GM21576 (cell line): Measurements from ENCODE around the gene PRKAG2.

Experiments
- ATAC-seq: cut with Tn5 transposase; IDR thresholded peaks from one replicate; pipeline ENCODE4 v1.9.1; 2021; ENCODE audit warnings: mild to moderate bottlenecking, moderate library complexity; ENCODE audit not compliant: unreplicated experiment

The PRKAG2 gene

GRCh38 chr7:151686016-151686766 lies 190.7 kb downstream of the PRKAG2 start:
- ATAC-seq, result no peak

DNA sequence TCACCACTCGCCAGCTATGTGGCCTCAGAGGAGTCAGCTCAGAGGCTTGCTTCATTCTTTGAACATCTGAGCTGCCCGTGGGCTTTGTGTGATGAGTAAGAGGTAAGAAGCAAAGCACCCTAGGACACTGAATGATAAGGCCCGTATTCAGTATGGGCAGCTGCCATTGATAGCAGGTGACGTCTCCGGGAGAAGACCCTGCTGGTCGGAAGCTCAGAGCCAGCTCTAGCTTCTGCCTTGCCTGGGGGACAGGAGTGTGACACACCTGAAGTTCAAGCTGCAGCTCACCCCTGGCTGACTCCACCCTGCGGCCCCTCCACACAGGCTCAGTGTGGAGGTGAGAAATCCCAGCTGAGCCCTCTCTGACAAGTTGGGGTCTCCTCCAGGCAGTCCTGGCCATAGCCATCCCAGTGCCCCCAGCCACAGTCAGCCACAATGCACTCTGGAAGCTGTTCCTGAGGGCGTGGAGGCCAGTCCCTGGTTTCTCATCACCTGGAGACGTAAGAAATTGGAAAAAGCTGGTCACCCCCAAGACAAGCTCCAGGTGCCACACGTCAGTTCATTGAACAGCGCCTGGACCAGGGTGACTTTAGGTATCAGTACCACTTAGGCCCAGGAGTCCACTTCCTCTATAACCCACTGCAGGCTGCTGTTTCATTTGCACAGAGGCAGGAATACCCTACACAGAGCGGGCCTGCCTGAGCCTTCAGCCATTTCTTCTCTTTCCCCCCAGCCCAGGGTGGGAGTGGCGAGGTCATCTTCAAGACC lies 192.3 kb downstream of the PRKAG2 start:
- ATAC-seq, result no peak

- no peak for ATAC-seq
These were observed 193.1 kb downstream of the PRKAG2 start for GRCh38 chr7:151683615-151684407.

DNA sequence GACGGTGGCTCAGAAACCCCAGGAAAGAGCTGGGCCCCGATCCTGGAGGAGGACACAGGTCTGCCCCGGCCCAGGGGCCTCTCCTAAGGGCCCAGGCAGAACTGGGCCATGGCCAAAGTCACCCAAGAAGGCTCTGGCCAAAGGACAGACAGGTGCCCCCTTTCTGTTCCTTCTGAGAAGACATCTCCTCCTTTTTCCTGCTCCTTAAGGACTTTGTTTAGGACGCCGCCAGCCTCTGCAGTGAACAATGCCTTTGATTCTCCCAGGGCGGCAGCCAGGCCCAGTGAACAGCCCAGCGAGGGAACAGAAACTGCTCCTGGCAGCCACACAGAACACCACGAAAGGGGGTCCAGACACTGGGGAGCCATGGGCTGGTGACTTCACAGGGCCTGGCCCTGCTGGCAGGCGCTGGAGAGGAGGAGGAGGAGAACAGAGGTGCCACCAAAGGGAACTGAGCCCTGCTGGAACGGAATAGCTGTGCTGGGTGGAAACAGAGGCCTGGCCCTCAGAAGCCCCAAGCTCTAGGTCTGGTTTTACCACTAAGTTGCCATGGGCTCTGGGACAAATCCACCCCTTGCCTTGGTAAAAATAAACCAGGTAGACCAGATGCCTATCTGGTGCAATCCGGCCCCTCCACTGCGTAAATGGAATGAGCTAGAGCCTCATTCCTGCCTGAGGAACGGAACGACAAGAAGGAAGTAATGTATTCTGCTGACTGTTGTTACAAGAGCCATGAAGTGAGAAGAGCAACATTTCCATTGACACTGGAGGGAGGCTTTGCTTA lies 193.9 kb downstream of the PRKAG2 start:
- ATAC-seq, result no peak

GRCh38 chr7:151681726-151682125 lies 195.2 kb downstream of the PRKAG2 start:
- ATAC-seq, result no peak

- ATAC-seq, result no peak
These were observed 196.1 kb downstream of the PRKAG2 start for GRCh38 chr7:151680810-151681209.

DNA sequence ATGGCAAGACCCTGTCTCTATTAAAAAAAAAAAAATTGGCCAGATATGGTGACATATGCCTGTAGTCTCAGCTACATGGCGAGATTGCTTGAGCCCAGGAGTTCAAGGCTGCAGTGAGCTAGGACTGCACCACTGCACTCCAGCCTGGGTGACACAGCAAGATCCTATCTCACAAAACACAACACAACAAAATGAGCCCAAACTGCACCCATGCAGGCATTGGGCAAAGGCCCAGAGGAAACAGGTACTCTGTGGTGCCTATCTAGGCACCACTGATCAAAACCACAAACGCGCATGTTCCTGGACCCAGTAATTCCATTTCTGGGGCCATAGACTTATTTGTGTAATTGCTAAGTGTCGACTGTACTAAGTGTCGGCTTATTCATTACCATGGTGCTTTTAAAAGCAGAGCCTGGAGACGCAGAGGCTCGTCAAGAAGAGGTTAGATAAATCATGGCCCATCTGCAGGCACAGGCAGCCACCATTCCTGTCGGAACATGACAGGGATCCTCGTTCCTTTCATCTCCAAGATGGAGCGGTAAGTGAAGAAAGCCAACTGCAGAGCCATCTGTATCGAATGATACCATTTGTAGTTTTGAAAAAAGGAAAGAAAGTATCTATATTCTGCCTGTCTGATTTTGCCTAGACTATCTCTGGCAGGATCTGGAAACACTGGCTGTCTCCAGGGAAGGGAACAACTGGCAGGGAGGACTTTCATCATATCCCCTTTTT lies 196.9 kb downstream of the PRKAG2 start:
- ATAC-seq, result no peak

DNA sequence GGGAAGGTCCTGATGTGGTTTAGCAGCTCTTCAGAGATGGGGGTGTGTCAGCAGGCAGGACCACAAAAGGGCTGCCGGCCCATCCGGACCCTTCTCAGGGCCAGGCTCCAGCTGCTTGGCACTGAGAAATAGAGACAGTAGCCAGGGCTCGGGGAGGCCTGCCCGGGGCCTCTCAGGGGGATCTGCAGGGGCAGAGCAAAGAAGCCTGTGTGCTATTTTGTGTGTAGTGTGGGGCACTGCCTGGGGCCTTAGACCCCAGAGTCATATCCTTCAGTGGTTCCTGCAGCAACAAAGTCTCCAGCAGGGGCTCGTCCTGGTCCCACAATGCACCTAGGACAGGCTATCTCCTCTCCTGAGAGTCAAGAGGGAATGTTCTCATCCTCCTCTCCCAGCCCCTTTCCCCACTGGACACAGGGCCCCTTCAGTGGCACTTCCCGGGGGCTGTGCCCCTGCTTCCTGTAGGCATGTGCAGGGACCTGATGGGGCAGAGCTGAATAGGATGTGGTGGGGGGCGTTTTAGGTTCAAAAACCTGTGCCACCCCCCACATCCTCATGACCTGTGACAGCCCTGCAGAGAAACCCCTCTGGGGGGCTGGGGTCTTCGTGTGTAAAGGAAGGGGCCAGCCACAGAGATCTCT lies 197.7 kb downstream of the PRKAG2 start:
- no peak for ATAC-seq

- ATAC-seq, result no peak
These were observed 198.7 kb downstream of the PRKAG2 start for GRCh38 chr7:151678227-151678604.

- no peak for ATAC-seq
These were observed 199.2 kb downstream of the PRKAG2 start for GRCh38 chr7:151677581-151678226.

- no peak for ATAC-seq
These were observed 200.2 kb downstream of the PRKAG2 start for GRCh38 chr7:151676759-151677158.

GRCh38 chr7:151675196-151675920 lies 201.6 kb downstream of the PRKAG2 start:
- ATAC-seq, result no peak

DNA sequence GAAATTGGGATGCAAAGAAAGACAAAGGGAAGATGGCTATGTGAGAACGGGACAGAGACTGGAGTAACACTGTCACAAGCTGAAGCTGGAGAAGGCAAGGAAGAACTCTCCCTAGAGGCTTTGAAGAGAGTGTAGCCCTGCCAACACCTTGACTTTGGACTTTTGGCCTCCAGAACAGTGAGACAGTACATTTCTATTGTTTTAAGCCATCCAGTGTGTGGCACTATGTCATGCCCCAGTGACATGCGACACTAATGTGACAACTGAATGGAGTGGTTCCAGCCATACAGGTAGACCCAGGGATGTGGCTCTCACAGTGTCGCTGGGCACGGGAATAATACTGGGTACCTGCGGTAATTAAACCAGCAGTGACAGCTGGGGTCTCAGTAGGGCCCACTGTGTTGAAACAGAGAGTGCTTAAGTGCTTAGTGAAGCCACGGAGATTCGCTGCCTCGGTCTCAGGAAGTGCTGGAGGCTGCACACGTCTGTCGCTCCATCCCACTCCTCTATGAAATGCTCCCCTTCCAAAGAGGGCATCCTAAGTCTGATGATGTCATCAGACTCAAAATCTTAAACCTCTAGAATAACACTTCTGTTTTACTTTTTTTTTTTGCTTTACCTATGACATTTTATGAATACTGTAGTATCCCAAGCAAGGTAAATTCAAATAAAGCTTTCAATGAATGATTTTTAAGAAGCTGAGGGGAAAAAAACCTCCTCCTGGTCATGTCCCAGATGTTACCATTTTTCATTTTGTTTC lies 202.6 kb downstream of the PRKAG2 start:
- no peak for ATAC-seq

- ATAC-seq, result no peak
These were observed 203.7 kb downstream of the PRKAG2 start for GRCh38 chr7:151673216-151673615.

DNA sequence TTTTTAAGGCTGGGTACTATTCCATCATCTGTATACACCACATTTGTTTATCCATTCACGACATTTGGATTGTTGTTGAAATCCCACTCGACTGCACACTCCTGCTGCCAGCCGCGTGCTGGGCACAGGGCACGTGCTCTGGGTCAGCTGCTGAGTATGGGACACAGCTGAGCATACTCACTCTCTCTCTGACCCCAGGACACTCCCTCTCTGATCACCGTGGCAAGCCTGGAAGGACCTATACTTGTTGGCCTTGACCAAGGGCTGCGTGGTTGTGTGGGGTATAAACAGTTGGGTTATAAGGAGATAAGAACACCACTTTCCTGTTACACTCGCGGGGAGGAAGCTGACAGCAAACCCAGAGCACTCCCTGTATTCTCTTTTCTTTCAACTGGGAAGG lies 204.2 kb downstream of the PRKAG2 start:
- ATAC-seq, result no peak

GRCh38 chr7:151671514-151671913 lies 205.4 kb downstream of the PRKAG2 start:
- no peak for ATAC-seq

- no peak for ATAC-seq
These were observed 207.2 kb downstream of the PRKAG2 start for GRCh38 chr7:151669762-151670161.

DNA sequence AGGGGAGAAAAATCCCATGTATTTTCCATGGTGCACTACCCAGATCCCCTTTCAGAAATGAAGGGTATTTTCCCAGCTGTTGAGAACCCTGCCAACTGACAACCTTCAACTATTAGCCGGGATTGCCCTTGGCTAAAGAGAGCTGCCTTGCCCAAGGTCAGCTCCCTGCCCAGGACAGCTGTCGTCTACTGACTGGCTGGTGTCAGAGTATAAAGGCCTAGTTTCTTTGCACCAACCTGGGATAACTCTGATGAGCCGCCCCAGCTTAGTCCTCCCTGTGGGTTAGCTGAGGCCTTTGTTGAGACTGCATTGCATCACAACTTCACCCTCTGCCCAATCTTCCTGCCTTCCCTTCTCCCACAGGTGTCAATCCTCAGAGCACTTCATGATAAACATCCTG lies 210.0 kb downstream of the PRKAG2 start:
- no peak for ATAC-seq
